Kidney epithelial cell (primary cell): ENCODE measurements around the gene PTHLH. TPM values are rescaled to one million over a fixed set of nuclear protein-coding genes. Genes with fewer than 3 reads are reported as not detected.

Experiments used
- DNase-seq: peaks from one replicate; pipeline ENCODE4 v3.0.0-alpha.2; 2010; ENCODE audit warnings: low read depth
- H3K27me3 ChIP-seq: 2 replicates; pipeline ENCODE4 v1.6.0; 2011; ENCODE audit warnings: low read length; ENCODE audit not compliant: control insufficient read depth, insufficient read depth
- H3K36me3 ChIP-seq: 2 replicates; pipeline ENCODE4 v1.5.1; 2011; ENCODE audit warnings: low read length; ENCODE audit not compliant: control insufficient read depth, insufficient read depth
- H3K4me3 ChIP-seq: 2 replicates; pipeline ENCODE4 v1.5.1; 2011; ENCODE audit warnings: low read depth, mild to moderate bottlenecking, control low read depth, low read length
- total RNA-seq: library from RNA; depleted of rRNA; stranded (reverse); fragments of >200 nt; gene quantifications from 2 replicates; pipeline ENCODE4 v1.2.3, GENCODE V29; 2015
- TF ChIP-seq, protein P1 (sequence below): IDR thresholded peaks from 2 replicates; pipeline ENCODE4 v1.5.1; 2011; ENCODE audit warnings: mild to moderate bottlenecking, moderate library complexity, low read length, control low read depth, inconsistent platforms; ENCODE audit not compliant: insufficient read depth, poor library complexity, severe bottlenecking

The PTHLH gene
- total RNA-seq, 1 donor from 2014 or later: 2.7 TPM

DNA sequence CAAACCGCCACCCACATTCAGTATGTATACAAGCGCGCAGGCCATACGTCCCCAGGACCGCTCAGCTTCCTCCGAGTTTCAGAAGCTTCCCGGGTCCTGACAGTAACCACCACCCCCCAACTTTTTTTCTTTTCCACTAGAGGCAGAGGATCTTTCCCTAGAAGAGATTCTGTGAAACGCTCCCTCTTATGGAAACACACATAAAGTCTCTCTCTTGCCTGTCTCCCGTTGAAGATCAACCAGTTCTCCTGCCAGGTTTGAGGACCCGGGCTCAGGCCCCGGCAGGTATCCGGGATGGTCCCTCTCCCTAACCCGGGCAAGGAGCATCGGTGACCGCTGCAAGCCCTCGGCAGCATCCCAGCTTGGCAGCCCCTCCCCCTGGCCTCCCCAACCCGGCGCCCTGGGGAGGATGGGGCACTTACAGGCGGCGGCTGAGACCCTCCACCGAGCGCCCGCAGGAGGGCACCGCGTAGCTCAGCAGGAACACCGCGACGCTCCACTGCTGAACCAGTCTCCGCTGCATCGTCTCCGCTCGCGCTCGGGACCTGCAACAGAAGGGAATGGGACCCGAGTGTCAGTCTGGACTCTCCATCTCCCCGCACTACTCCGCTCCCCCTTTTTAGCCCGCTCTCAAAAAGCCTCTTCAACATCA, 3.4 kb downstream of the PTHLH start:
- DNase-seq: no peak
- TF ChIP-seq, protein P1, sequence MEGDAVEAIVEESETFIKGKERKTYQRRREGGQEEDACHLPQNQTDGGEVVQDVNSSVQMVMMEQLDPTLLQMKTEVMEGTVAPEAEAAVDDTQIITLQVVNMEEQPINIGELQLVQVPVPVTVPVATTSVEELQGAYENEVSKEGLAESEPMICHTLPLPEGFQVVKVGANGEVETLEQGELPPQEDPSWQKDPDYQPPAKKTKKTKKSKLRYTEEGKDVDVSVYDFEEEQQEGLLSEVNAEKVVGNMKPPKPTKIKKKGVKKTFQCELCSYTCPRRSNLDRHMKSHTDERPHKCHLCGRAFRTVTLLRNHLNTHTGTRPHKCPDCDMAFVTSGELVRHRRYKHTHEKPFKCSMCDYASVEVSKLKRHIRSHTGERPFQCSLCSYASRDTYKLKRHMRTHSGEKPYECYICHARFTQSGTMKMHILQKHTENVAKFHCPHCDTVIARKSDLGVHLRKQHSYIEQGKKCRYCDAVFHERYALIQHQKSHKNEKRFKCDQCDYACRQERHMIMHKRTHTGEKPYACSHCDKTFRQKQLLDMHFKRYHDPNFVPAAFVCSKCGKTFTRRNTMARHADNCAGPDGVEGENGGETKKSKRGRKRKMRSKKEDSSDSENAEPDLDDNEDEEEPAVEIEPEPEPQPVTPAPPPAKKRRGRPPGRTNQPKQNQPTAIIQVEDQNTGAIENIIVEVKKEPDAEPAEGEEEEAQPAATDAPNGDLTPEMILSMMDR: peak; percentile 10
- H3K27me3 ChIP-seq: peaks cover 10% of the 10 kb centered on the region
- H3K36me3 ChIP-seq: no peaks in the 10 kb centered on the region
- peak overlapping the region; percentile 65 for H3K4me3 ChIP-seq

DNA sequence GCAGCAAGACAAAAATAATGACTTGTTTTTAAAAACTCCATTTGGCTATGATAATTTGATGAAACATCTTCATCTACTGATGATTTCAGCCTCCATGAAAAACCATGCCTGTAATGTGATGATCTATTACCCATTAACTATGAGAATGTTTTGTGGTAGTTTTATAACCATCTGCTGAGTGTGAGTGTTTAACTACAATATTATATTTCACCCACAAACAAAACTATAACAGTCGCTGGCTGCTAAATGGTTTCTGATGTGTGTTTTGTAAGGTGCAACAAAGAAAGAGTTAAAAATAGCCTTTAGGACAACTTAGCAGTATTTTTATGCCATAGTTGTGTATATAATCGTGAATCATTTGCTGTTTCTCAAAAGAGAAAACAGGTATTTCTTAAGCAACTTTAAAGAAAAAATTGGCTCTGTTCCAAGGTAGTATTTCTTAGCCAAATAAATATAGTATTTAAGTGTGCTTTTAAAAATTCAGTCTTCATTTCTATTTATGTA, 4.9 kb downstream of the PTHLH start:
- H3K4me3 ChIP-seq: no peak overlapping the region
- DNase-seq: no peak
- TF ChIP-seq, protein P1: no peak

DNA sequence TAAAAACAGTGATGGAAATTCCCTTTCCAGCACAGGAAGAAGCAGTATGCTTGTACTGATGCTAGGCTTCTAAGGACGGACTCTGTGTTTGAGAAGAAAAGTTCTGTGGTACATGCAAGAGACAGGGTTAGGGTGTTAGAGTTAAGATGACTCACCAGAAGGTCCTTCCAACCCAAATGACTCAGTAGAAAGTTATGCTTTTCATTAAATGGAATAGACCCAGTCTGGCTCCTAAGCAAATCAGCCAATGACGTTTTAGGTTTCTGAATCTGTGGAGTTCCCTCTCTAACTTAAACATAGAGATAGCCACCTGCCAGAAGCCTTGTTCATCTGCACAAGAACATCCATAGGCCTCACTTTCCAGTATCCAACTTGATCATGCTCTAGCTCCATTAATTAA, 5.7 kb downstream of the PTHLH start:
- no peaks in the 10 kb centered on the region for H3K36me3 ChIP-seq
- peak; percentile 94 for DNase-seq
- no peak overlapping the region for H3K4me3 ChIP-seq
- H3K27me3 ChIP-seq: peaks cover 7% of the 10 kb centered on the region
- TF ChIP-seq, protein P1: no peak

More for the DNA sequence above, 4.9 kb downstream of the PTHLH start:
- H3K27me3 ChIP-seq: peaks cover 7% of the 10 kb centered on the region
- H3K36me3 ChIP-seq: no peaks in the 10 kb centered on the region

DNA sequence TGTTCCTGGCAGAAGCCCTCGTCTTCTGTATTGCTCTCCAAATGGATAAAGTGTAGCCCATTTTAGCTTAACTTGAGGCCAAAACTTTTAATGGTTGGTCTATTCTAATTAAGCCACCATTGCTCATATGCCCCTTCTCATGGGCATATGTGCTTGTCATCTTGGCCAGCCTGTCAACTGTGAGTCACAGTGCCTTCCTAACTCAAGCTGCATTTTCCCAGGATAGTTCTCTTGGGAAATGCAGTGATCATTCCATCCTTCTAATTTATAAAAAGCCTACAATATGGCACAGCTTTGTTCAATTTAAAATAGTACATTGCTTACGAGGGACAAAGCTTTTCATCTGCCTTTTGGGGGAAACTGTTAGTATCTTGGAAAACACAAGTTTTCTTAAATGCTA, 6.6 kb downstream of the PTHLH start:
- Histone ChIP-seq H3K36me3 (no peaks in the 10 kb centered on the region), H3K4me3 (no peak overlapping the region), H3K27me3 (peaks cover 5% of the 10 kb centered on the region)
- DNase-seq: peak; percentile 67
- TF ChIP-seq, protein P1: no peak

DNA sequence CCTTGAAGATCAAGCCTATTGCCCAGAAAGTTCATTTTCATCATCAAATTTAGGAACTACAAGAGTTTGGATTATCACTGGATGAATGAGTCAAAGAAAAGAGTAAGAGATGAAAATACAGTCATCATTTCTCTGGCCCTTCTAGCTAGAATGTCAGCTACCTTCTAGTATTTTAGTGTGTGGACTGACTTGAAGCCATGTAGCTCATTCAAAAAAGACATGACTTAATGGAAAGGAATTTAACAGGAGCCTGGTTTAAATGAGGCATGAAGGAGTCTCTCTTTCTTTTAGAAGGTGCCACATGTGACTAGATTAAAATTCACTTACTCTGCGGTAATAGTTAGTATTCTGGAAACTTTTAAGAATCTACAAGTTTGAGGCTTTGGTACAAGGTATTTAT, 7.1 kb downstream of the PTHLH start:
- no peak overlapping the region for H3K4me3 ChIP-seq

More for the DNA sequence above, 7.1 kb downstream of the PTHLH start:
- TF ChIP-seq, protein P1: no peak
- peak; percentile 85 for DNase-seq
- Histone ChIP-seq H3K27me3 (peaks cover 2% of the 10 kb centered on the region), H3K36me3 (no peaks in the 10 kb centered on the region)
